Large intestine (tissue), 3 donors: ENCODE data around the gene ZNF546. TPM values are rescaled to one million over a fixed set of nuclear protein-coding genes. Genes with fewer than 3 reads are reported as not detected.
"Not testable (repeated sequence)": the region's sequence is repeated elsewhere in the genome, so short reads cannot be mapped to it uniquely, and the experiment has no call there.

Experiments
- DNase-seq, 2 donors: peaks; one replicate each; pipeline versions ENCODE4 v3.0.0 to v3.0.0-alpha.2; 2013
- H3K27ac ChIP-seq: one replicate; pipeline ENCODE4 v1.5.1; 2013; ENCODE audit warnings: low read length
- H3K27me3 ChIP-seq: 2 replicates; pipeline ENCODE4 v1.6.1; 2013; ENCODE audit warnings: low read length; ENCODE audit not compliant: control insufficient read depth, insufficient read depth
- H3K36me3 ChIP-seq: 2 replicates; pipeline ENCODE4 v1.6.1; 2013; ENCODE audit warnings: low read length; ENCODE audit not compliant: control insufficient read depth, insufficient read depth
- H3K4me1 ChIP-seq: one replicate; pipeline ENCODE4 v1.6.1; 2013; ENCODE audit warnings: low read length; ENCODE audit not compliant: control insufficient read depth, insufficient read depth
- H3K4me3 ChIP-seq: one replicate; pipeline ENCODE4 v1.5.1; 2013; ENCODE audit warnings: low read length
- H3K9me3 ChIP-seq: one replicate; pipeline ENCODE4 v1.6.1; 2013; ENCODE audit warnings: mild to moderate bottlenecking, low read depth, low read length, moderate library complexity; ENCODE audit not compliant: control insufficient read depth
- WGBS: methylation state at CpG from one replicate; pipeline ENCODE4 v1.1.5; 2013; ENCODE audit warnings: low lambda C conversion rate; ENCODE audit not compliant: insufficient coverage; 5-methylcytosine and 5-hydroxymethylcytosine counted together
- polyA plus RNA-seq: library from polyadenylated mRNA; unstranded; fragments of 120-200 nt; gene quantifications from one replicate; pipeline ENCODE4 v1.2.1, GENCODE V29; 2013

ZNF546 gene
- polyA plus RNA-seq, 1 donor = 3.9 TPM

DNA sequence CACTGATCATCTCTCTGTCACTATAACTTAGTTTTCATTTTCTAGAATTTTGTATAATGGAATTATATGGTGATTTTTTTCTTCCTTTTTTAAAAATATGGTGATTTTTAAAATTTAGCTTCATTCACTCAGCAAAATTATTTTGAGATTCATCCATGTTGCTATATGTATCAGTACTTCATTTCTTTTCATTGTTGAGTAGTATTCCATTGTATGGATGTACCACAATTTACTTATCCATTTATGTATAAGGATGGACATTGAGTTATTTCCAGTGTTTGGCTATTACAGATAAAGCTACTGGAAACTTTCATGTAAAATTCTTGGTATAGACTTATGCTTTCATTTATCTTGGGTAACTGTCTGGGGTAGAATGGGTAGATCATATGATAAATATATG lies 12.8 kb downstream of the ZNF546 start:
- Histone ChIP-seq H3K4me1 (no peaks in the 10 kb centered on the region), H3K36me3 (peaks cover 18% of the 10 kb centered on the region), H3K27ac (no peak overlapping the region), H3K27me3 (no peaks in the 10 kb centered on the region), H3K9me3 (peaks cover 4% of the 10 kb centered on the region), H3K4me3 (no peak overlapping the region)
- DNase-seq = no peak

DNA sequence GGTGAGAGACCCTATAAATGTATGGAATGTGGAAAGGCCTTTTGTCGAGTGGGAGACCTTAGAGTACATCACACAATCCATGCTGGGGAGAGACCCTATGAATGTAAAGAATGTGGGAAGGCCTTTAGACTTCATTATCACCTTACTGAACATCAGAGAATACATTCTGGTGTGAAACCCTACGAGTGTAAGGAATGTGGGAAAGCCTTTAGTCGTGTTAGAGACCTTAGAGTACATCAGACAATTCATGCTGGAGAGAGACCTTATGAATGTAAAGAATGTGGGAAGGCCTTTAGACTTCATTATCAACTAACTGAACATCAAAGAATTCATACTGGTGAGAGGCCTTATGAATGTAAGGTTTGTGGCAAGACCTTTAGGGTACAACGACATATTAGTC lies 17.1 kb downstream of the ZNF546 start:
- Histone ChIP-seq H3K9me3 (peaks cover 14% of the 10 kb centered on the region), H3K4me3 (no peak overlapping the region), H3K27me3 (no peaks in the 10 kb centered on the region), H3K36me3 (peaks cover 4% of the 10 kb centered on the region), H3K4me1 (no peaks in the 10 kb centered on the region), H3K27ac (no peak overlapping the region)
- no peak for DNase-seq
- no CpG with 5 or more reads among the region's 4 CpGs for WGBS

DNA sequence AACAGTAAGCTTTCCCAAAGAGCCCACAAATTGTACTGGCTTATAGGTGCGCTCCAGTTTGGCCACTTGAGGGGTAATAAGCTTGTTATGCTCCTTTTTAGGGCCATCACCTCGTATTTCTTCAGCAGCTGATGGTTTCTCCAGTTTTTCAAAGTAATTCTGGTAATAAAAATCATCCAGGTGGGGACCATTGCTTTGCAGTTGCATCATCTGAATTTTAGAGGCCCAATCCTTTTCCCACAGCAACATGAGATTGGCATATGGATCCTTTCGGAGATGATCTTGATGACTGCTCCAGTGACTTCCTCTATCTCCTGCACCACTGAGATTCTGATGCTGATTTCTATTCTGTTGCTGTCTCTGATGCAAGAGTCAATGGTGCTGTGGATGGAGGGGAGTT lies 27.1 kb downstream of the ZNF546 start:
- Histone ChIP-seq H3K4me3 (no peak overlapping the region), H3K36me3 (no peaks in the 10 kb centered on the region), H3K4me1 (no peaks in the 10 kb centered on the region), H3K27me3 (no peaks in the 10 kb centered on the region), H3K9me3 (peaks cover 51% of the 10 kb centered on the region), H3K27ac (no peak overlapping the region)
- WGBS = no CpG with 5 or more reads among the region's 3 CpGs
- DNase-seq = no peak

DNA sequence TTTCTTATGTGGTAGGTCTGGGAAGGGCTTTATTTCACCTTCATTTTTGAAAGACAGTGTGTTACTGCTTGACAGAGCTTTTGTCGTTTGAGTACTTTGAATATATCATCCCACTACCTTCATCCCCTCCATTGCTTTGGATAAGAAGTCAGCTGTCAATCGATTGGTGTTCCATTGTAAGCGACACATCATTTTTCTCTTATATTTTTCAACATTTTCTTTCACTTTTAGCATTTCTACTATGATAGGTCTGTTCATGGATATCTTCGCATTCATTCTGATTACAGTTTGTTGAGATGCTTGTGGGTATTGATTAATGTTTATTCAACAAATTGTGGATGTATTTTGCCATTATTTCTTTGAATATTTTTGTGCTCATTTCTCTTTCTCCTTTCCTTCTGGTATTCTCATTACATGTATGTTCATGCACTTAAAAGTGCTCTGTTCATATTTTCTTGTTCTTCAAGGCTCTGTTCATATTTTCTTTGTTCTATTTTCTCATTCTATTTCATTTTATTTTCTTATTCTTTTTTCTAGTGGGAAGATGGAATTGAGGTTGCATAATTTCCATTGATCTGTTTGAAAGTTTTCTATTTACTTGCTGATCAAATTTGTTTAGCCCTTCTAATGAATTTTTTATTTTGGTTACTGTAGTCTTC lies 29.2 kb downstream of the ZNF546 start:
- Histone ChIP-seq H3K27ac (no peak overlapping the region), H3K4me1 (no peaks in the 10 kb centered on the region), H3K36me3 (no peaks in the 10 kb centered on the region), H3K27me3 (no peaks in the 10 kb centered on the region), H3K4me3 (no peak overlapping the region), H3K9me3 (peaks cover 57% of the 10 kb centered on the region)
- no peak for DNase-seq
- WGBS = 94% methylated on average over 2 of the region's 4 CpGs

DNA sequence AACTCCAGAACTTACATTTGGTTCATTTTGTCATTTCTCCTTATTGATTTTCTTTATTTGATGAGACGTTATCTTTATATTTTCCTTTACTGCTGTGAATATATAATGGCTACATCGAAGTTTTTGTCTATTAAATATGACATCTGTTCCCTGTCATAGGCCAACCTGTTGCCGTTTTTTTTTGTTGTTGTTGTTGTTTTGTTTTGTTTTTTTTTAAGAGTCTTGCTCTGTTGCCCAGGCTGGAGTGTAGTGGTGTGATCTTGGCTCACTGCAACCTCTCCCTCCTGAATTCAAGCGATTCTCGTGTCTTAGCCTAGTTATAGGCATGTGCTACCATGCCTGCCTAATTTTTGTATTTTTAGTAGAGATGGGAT lies 29.7 kb downstream of the ZNF546 start:
- Histone ChIP-seq H3K27ac (no peak overlapping the region), H3K27me3 (no peaks in the 10 kb centered on the region), H3K36me3 (no peaks in the 10 kb centered on the region), H3K4me1 (no peaks in the 10 kb centered on the region), H3K9me3 (peaks cover 59% of the 10 kb centered on the region), H3K4me3 (no peak overlapping the region)
- 100% methylated on average over 2 of the region's 5 CpGs for WGBS
- no peak for DNase-seq

DNA sequence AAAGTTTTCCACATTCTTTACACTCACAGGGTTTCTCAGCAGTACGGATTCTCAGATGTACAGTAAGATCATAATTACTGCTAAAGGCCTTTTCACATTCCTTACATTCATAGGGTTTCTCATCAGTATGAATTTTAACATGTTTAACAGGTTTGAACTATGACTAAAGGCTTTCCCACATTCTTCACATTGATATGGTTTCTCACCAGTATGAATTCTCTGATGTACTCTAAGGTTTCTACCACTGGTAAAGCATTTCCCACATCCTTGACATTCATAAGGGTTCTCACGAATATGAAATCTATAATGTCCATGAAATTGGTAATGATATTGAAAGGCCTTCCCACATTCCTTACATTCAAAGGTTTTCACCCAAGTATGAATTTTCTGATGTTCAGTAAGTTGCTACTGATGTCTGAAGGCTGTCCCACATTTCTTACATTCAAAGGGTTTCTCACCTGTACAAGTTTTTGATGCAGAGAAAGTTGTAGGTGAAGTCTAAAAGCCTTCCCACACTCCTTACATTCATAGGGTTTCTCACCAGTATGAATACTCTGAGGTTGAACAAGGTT lies 37.2 kb downstream of the ZNF546 start:
- 90% methylated on average over 2 of the region's 2 CpGs for WGBS
- Histone ChIP-seq H3K36me3 (no peaks in the 10 kb centered on the region), H3K4me1 (no peaks in the 10 kb centered on the region), H3K4me3 (no peak overlapping the region), H3K27me3 (no peaks in the 10 kb centered on the region), H3K27ac (no peak overlapping the region), H3K9me3 (peaks cover 19% of the 10 kb centered on the region)
- no peak for DNase-seq

DNA sequence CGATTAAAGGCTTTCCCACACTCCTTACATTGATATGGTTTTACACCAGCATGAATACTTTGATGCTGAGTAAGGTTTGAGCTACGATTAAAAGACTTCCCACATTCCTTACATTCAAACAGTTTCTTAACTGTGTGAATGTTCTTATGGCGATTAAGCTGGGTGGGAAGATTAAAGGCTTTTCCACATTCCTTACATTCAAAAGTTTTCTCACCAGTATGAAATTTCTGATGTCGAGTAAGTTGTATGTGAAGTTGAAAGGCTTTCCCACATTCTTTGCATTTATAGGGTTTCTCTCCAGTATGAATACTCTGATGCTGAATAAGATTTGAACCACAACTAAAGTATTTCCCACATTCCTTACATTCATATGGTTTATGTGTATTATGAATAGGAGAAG lies 39.1 kb downstream of the ZNF546 start:
- DNase-seq = no peak
- WGBS = 100% methylated on average over 1 of the region's 4 CpGs
- H3K27ac ChIP-seq = no peak overlapping the region
- no peaks in the 10 kb centered on the region for H3K36me3 ChIP-seq
- no peak overlapping the region for H3K4me3 ChIP-seq
- H3K4me1 ChIP-seq = no peaks in the 10 kb centered on the region
- peaks cover 14% of the 10 kb centered on the region for H3K9me3 ChIP-seq
- H3K27me3 ChIP-seq = no peaks in the 10 kb centered on the region

DNA sequence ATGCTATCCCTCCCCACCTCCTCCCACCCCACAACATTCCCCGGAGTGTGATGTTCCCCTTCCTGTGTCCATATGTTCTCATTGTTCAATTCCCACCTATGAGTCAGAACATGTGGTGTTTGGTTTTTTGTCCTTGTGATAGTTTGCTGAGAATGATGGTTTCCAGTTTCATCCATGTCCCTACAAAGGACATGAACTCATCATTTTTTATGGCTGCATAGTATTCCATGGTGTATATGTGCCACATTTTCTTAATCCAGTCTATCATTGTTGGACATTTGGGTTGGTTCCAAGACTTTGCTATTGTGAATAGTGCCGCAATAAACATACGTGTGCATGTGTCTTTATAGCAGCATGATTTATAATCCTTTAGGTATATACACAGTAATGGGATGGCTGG lies 41.2 kb downstream of the ZNF546 start:
- H3K9me3 ChIP-seq = peaks cover 10% of the 10 kb centered on the region
- whole genome bisulfite sequencing = 100% methylated on average over 1 of the region's 3 CpGs
- not testable (repeated sequence) for H3K4me3 ChIP-seq, H3K27me3 ChIP-seq, H3K36me3 ChIP-seq, DNase-seq, H3K27ac ChIP-seq, H3K4me1 ChIP-seq

DNA sequence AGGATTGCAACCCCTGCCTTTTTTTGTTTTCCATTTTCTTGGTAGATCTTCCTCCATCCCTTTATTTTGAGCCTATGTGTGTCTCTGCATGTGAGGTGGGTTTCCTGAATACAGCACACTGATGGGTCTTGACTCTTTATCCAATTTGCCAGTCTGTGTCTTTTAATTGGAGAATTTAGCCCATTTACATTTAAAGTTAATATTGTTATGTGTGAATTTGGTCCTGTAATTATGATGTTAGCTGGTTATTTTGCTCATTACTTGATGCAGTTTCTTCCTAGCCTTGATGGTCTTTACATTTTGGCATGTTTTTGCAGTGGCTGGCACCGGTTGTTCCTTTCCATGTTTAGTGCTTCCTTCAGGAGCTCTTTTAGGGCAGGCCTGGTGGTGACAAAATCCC lies 44.9 kb downstream of the ZNF546 start:
- not testable (repeated sequence) for H3K27me3 ChIP-seq, DNase-seq, H3K4me3 ChIP-seq, H3K27ac ChIP-seq, H3K4me1 ChIP-seq
- Histone ChIP-seq H3K9me3 (peaks cover 26% of the 10 kb centered on the region), H3K36me3 (peaks cover 24% of the 10 kb centered on the region)
- no CpG with 5 or more reads among the region's 1 CpG for WGBS

DNA sequence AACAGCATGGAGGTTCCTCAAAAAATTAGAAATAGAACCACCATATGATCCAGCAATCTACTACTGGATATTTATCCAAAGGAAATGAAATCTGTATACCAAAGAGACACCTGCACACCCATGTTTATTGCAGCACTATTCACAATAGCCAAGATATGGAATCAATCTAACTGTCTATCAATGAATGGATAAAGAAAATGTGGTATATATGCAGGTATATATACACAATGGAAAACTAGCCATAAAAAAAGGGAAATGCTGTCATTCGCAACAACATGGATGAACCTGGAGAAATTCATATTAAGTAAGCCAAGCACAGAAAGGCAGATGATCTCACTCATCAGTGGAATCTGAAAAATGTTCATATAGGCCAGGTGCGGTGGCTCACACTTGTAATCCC lies 56.6 kb downstream of the ZNF546 start:
- H3K4me3 ChIP-seq = no peak overlapping the region
- peaks cover 20% of the 10 kb centered on the region for H3K9me3 ChIP-seq
- H3K4me1 ChIP-seq = no peaks in the 10 kb centered on the region
- no peak for DNase-seq
- WGBS = 100% methylated on average over 1 of the region's 2 CpGs
- no peak overlapping the region for H3K27ac ChIP-seq
- no peaks in the 10 kb centered on the region for H3K27me3 ChIP-seq
- H3K36me3 ChIP-seq = peaks cover 15% of the 10 kb centered on the region

DNA sequence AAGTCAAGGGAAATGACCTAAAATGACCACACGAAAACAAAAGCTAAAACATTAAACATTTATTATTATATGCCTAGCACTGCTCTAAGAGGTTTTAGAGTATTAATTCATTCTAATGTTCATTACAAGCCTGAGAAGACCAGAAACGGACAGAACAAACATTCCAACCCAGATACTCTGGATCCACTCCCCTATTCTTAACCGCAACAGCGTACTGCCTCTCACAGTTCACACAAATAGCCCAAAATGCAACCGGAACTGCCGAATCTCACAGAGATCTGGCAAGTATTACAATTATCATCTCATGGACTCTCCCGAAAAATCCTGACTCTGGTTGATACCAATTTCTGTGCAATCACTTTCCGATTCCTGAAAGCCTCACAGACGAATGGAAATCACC lies 57.8 kb downstream of the ZNF546 start:
- H3K36me3 ChIP-seq = peaks cover 7% of the 10 kb centered on the region
- no peaks in the 10 kb centered on the region for H3K4me1 ChIP-seq
- no peak overlapping the region for H3K4me3 ChIP-seq
- H3K9me3 ChIP-seq = peaks cover 21% of the 10 kb centered on the region
- no peaks in the 10 kb centered on the region for H3K27me3 ChIP-seq
- DNase-seq = no peak
- WGBS = 100% methylated on average over 2 of the region's 9 CpGs
- no peak overlapping the region for H3K27ac ChIP-seq
